Body of pancreas (tissue), 4 donors: ENCODE results near the gene KLF16.

ENCODE experiments used
- POLR2A ChIP-seq, 3 donors: fragments of 450-650 bp; IDR thresholded peaks; one replicate each; pipeline ENCODE4 v1.6.1; 2016; ENCODE audit warnings: antibody characterized with exemption in 3 of 3, mild to moderate bottlenecking in 2 of 3
- TF ChIP-seq, protein P1 (sequence below), 7 experiments: fragments of 450-650 bp in 4 of 7; fragments of 200-600 bp in 3 of 7; sonication (generic) in 3 of 7; IDR thresholded peaks; one replicate each; pipeline ENCODE4 v1.5.1; 2016 to 2019; ENCODE audit warnings: antibody characterized with exemption in 7 of 7

DNA sequence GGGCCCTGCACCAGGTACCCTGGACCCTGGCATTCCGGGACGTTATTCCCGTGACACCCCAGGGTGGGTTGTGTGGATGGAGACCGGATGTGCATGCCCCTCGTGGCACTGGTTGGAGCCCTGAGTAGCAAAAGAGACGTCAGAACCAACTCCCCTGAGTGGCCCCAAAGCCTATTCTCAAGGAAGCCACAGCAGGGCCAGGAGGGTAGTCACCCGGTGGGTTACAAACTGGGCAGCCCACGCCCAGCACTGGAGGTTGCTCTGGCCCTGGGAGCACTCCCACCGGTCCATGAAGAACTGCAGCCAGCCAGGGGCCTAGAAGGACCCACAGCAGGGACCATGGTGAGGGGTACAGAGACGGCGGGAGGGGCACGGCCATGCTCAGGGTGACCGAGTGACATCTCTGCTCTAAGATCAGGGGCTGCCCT, 7.5 kb downstream of the KLF16 start:
- TF ChIP-seq, protein P1, sequence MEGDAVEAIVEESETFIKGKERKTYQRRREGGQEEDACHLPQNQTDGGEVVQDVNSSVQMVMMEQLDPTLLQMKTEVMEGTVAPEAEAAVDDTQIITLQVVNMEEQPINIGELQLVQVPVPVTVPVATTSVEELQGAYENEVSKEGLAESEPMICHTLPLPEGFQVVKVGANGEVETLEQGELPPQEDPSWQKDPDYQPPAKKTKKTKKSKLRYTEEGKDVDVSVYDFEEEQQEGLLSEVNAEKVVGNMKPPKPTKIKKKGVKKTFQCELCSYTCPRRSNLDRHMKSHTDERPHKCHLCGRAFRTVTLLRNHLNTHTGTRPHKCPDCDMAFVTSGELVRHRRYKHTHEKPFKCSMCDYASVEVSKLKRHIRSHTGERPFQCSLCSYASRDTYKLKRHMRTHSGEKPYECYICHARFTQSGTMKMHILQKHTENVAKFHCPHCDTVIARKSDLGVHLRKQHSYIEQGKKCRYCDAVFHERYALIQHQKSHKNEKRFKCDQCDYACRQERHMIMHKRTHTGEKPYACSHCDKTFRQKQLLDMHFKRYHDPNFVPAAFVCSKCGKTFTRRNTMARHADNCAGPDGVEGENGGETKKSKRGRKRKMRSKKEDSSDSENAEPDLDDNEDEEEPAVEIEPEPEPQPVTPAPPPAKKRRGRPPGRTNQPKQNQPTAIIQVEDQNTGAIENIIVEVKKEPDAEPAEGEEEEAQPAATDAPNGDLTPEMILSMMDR (IDR thresholded peaks at IDR 0.05), result no peak
- no peak for TF ChIP-seq POLR2A (IDR thresholded peaks at IDR 0.05)
